Mesendoderm (in vitro differentiated cells): ENCODE measurements around the gene TMEM232.

Experiments
- DNase-seq: peaks from one replicate; pipeline ENCODE4 v3.0.0; 2013
- H2AK5ac ChIP-seq: 2 replicates; pipeline ENCODE4 v1.6.1; 2013; ENCODE audit warnings: low read length, inconsistent platforms
- H2BK120ac ChIP-seq: 2 replicates; pipeline ENCODE4 v1.6.1; 2013; ENCODE audit warnings: low read depth, mild to moderate bottlenecking, low read length, moderate library complexity, mixed read lengths
- H2BK15ac ChIP-seq: replicated peaks from 2 replicates; pipeline ENCODE4 v1.6.1; 2013; ENCODE audit warnings: low read depth, mild to moderate bottlenecking, moderate library complexity
- H2BK5ac ChIP-seq: 2 replicates; pipeline ENCODE4 v1.6.1; 2013; ENCODE audit warnings: low read length, inconsistent platforms
- H3K18ac ChIP-seq: 2 replicates; pipeline ENCODE4 v1.6.1; 2013; ENCODE audit warnings: mild to moderate bottlenecking, low read length, mixed read lengths
- H3K23ac ChIP-seq: one replicate; pipeline ENCODE4 v1.6.1; 2013; ENCODE audit warnings: low read length
- H3K27ac ChIP-seq: 2 replicates; pipeline ENCODE4 v1.5.1; 2013; ENCODE audit warnings: low read depth, mild to moderate bottlenecking, inconsistent platforms, low read length, moderate library complexity
- H3K27me3 ChIP-seq: 2 replicates; pipeline ENCODE4 v1.6.1; 2013; ENCODE audit warnings: low read length, control low read depth, mild to moderate bottlenecking, inconsistent platforms; ENCODE audit not compliant: insufficient read depth, poor library complexity
- H3K36me3 ChIP-seq: 2 replicates; pipeline ENCODE4 v1.6.1; 2013; ENCODE audit warnings: low read length, inconsistent platforms; ENCODE audit not compliant: control insufficient read depth, insufficient read depth
- H3K4ac ChIP-seq: one replicate; pipeline ENCODE4 v1.6.1; 2013; ENCODE audit warnings: low read depth, mild to moderate bottlenecking, low read length, moderate library complexity
- H3K4me1 ChIP-seq: 2 replicates; pipeline ENCODE4 v1.6.1; 2013; ENCODE audit warnings: low read depth, low read length, inconsistent platforms; ENCODE audit not compliant: control insufficient read depth
- H3K4me2 ChIP-seq: 2 replicates; pipeline ENCODE4 v1.6.1; 2013; ENCODE audit warnings: low read length
- H3K4me3 ChIP-seq: 2 replicates; pipeline ENCODE4 v1.5.1; 2013; ENCODE audit warnings: mild to moderate bottlenecking, low read length
- H3K56ac ChIP-seq: one replicate; pipeline ENCODE4 v1.6.1; 2013; ENCODE audit warnings: low read length
- H3K79me1 ChIP-seq: 2 replicates; pipeline ENCODE4 v1.6.1; 2013; ENCODE audit warnings: low read length, inconsistent platforms
- H3K79me2 ChIP-seq: 2 replicates; pipeline ENCODE4 v1.6.1; 2013; ENCODE audit warnings: mild to moderate bottlenecking, low read length; ENCODE audit not compliant: control insufficient read depth, insufficient read depth
- H3K9ac ChIP-seq: 2 replicates; pipeline ENCODE4 v1.6.1; 2013; ENCODE audit warnings: low read length, inconsistent platforms
- H4K5ac ChIP-seq: one replicate; pipeline ENCODE4 v1.6.1; 2013; ENCODE audit warnings: low read length
- H4K8ac ChIP-seq: one replicate; pipeline ENCODE4 v1.6.1; 2013; ENCODE audit warnings: low read depth, mild to moderate bottlenecking, control low read depth, low read length, moderate library complexity
- WGBS: extraction: QIAGEN DNeasy Blood & Tissue Kit; methylation state at CpG from one replicate; pipeline ENCODE4 v1.1.7; 2013; ENCODE audit warnings: low lambda C conversion rate, missing lambda C conversion rate; ENCODE audit not compliant: insufficient coverage; ENCODE audit errors: extremely low coverage; 5-methylcytosine and 5-hydroxymethylcytosine counted together

TMEM232 gene

GRCh38 chr5:110727025-110727314 lies 499 bp upstream of the TMEM232 start:
- no peak overlapping the region for H4K5ac ChIP-seq
- peak overlapping the region; percentile 56 for H4K8ac ChIP-seq
- no peak overlapping the region for H2AK5ac ChIP-seq
- no CpG with 5 or more reads among the region's 5 CpGs for WGBS
- H3K79me2 ChIP-seq = no peaks in the 10 kb centered on the region
- H3K56ac ChIP-seq = no peak overlapping the region
- no peaks in the 10 kb centered on the region for H3K79me1 ChIP-seq
- H3K36me3 ChIP-seq = no peaks in the 10 kb centered on the region
- H3K18ac ChIP-seq = no peak overlapping the region
- H3K4me1 ChIP-seq = no peaks in the 10 kb centered on the region
- H2BK5ac ChIP-seq = no peak overlapping the region
- no peak for DNase-seq
- H2BK120ac ChIP-seq = no peak overlapping the region
- no peak overlapping the region for H2BK15ac ChIP-seq
- H3K9ac ChIP-seq = no peak overlapping the region
- H3K4me3 ChIP-seq = peak overlapping the region; percentile 3
- no peak overlapping the region for H3K23ac ChIP-seq
- no peak overlapping the region for H3K27ac ChIP-seq
- H3K4ac ChIP-seq = no peak overlapping the region
- H3K27me3 ChIP-seq = no peaks in the 10 kb centered on the region
- H3K4me2 ChIP-seq = peak overlapping the region; percentile 6

- H3K9ac ChIP-seq = no peak overlapping the region
- no peak overlapping the region for H3K18ac ChIP-seq
- H3K27ac ChIP-seq = no peak overlapping the region
- H3K36me3 ChIP-seq = no peaks in the 10 kb centered on the region
- no peak overlapping the region for H2BK15ac ChIP-seq
- no peaks in the 10 kb centered on the region for H3K79me1 ChIP-seq
- H2BK5ac ChIP-seq = no peak overlapping the region
- H3K4ac ChIP-seq = no peak overlapping the region
- H3K56ac ChIP-seq = no peak overlapping the region
- H3K79me2 ChIP-seq = no peaks in the 10 kb centered on the region
- no peak overlapping the region for H4K5ac ChIP-seq
- H2BK120ac ChIP-seq = no peak overlapping the region
- H3K23ac ChIP-seq = no peak overlapping the region
- H2AK5ac ChIP-seq = no peak overlapping the region
- H3K4me1 ChIP-seq = no peaks in the 10 kb centered on the region
- H3K4me3 ChIP-seq = no peak overlapping the region
- no CpG with 5 or more reads among the region's 2 CpGs for WGBS
- peaks cover 2% of the 10 kb centered on the region for H3K27me3 ChIP-seq
- H4K8ac ChIP-seq = no peak overlapping the region
- DNase-seq = no peak
- H3K4me2 ChIP-seq = no peak overlapping the region
These were observed 8.2 kb downstream of the TMEM232 start for GRCh38 chr5:110718311-110718710.

GRCh38 chr5:110716247-110717245 lies 9.9 kb downstream of the TMEM232 start:
- H3K27me3 ChIP-seq = peaks cover 2% of the 10 kb centered on the region
- H3K9ac ChIP-seq = no peak overlapping the region
- no peaks in the 10 kb centered on the region for H3K36me3 ChIP-seq
- no peak overlapping the region for H2AK5ac ChIP-seq
- no peak overlapping the region for H3K4me2 ChIP-seq
- H3K4ac ChIP-seq = no peak overlapping the region
- WGBS = no CpG with 5 or more reads among the region's 5 CpGs
- H3K79me2 ChIP-seq = no peaks in the 10 kb centered on the region
- H2BK120ac ChIP-seq = no peak overlapping the region
- no peak overlapping the region for H3K4me3 ChIP-seq
- no peaks in the 10 kb centered on the region for H3K79me1 ChIP-seq
- no peak overlapping the region for H4K5ac ChIP-seq
- no peak overlapping the region for H3K27ac ChIP-seq
- DNase-seq = peak; percentile 10
- no peak overlapping the region for H3K23ac ChIP-seq
- H3K4me1 ChIP-seq = no peaks in the 10 kb centered on the region
- no peak overlapping the region for H4K8ac ChIP-seq
- H2BK15ac ChIP-seq = no peak overlapping the region
- no peak overlapping the region for H2BK5ac ChIP-seq
- no peak overlapping the region for H3K56ac ChIP-seq
- H3K18ac ChIP-seq = no peak overlapping the region

- Histone ChIP-seq H3K9ac (no peak overlapping the region), H4K5ac (no peak overlapping the region), H4K8ac (no peak overlapping the region), H2BK15ac (no peak overlapping the region), H3K27me3 (no peaks in the 10 kb centered on the region), H2AK5ac (no peak overlapping the region), H3K4me1 (no peaks in the 10 kb centered on the region), H3K79me1 (no peaks in the 10 kb centered on the region), H3K4me2 (no peak overlapping the region), H3K4me3 (no peak overlapping the region), H3K23ac (no peak overlapping the region), H3K18ac (no peak overlapping the region), H3K36me3 (no peaks in the 10 kb centered on the region), H2BK120ac (no peak overlapping the region), H3K27ac (no peak overlapping the region), H3K56ac (no peak overlapping the region), H3K79me2 (no peaks in the 10 kb centered on the region), H3K4ac (no peak overlapping the region), H2BK5ac (no peak overlapping the region)
- WGBS = no CpG with 5 or more reads among the region's 3 CpGs
- no peak for DNase-seq
These were observed 19.1 kb downstream of the TMEM232 start for GRCh38 chr5:110707260-110707844.

- no peak overlapping the region for H2BK120ac ChIP-seq
- no peak overlapping the region for H2BK15ac ChIP-seq
- no peak overlapping the region for H3K4me3 ChIP-seq
- no peaks in the 10 kb centered on the region for H3K79me1 ChIP-seq
- H4K8ac ChIP-seq = no peak overlapping the region
- H3K18ac ChIP-seq = no peak overlapping the region
- DNase-seq = no peak
- no peak overlapping the region for H3K4me2 ChIP-seq
- H4K5ac ChIP-seq = no peak overlapping the region
- no peaks in the 10 kb centered on the region for H3K36me3 ChIP-seq
- H3K79me2 ChIP-seq = no peaks in the 10 kb centered on the region
- no peak overlapping the region for H3K9ac ChIP-seq
- no peak overlapping the region for H2AK5ac ChIP-seq
- H3K56ac ChIP-seq = no peak overlapping the region
- no peak overlapping the region for H3K27ac ChIP-seq
- H3K27me3 ChIP-seq = no peaks in the 10 kb centered on the region
- no peak overlapping the region for H3K4ac ChIP-seq
- H2BK5ac ChIP-seq = no peak overlapping the region
- no peak overlapping the region for H3K23ac ChIP-seq
- no peaks in the 10 kb centered on the region for H3K4me1 ChIP-seq
These were observed 21.1 kb downstream of the TMEM232 start for GRCh38 chr5:110705349-110705748.
